SK-N-SH treated with all-trans-retinoic acid at 6 μM for 48 hours (cell line): ENCODE results near the gene FSIP1.

Experiments used
- ATAC-seq: fragments of 200-7000 bp; cut with Tn5 transposase; 3 replicates; pipeline ENCODE4 v1.9.1; 2020; ENCODE audit warnings: mild to moderate bottlenecking, moderate library complexity
- ARNTL ChIP-seq: fragments of 450-650 bp; formaldehyde crosslinking; IDR thresholded peaks from 2 replicates; pipeline ENCODE4 v1.5.0; 2020; ENCODE audit warnings: low read depth, mild to moderate bottlenecking, moderate library complexity, borderline replicate concordance
- BACH2 ChIP-seq: fragments of 250-450 bp; sonication (Bioruptor Pico); IDR thresholded peaks from 2 replicates; pipeline ENCODE4 v1.9.0; 2021; ENCODE audit warnings: mild to moderate bottlenecking, borderline replicate concordance
- CSDC2 ChIP-seq: fragments of 250-450 bp; sonication (Bioruptor Pico); IDR thresholded peaks from 2 replicates; pipeline ENCODE4 v1.5.0; 2020; ENCODE audit warnings: mild to moderate bottlenecking, moderate library complexity
- CSRNP3 ChIP-seq: fragments of 250-450 bp; sonication (Bioruptor Pico); IDR thresholded peaks from 2 replicates; pipeline ENCODE4 v1.5.1; 2021; ENCODE audit warnings: mild to moderate bottlenecking, moderate library complexity
- ESRRG ChIP-seq: fragments of 250-450 bp; sonication (Bioruptor Pico); IDR thresholded peaks from 2 replicates; pipeline ENCODE4 v1.6.1; 2021; ENCODE audit warnings: mild to moderate bottlenecking
- GLIS3 ChIP-seq: fragments of 250-450 bp; sonication (Bioruptor Pico); IDR thresholded peaks from 2 replicates; pipeline ENCODE4 v1.5.0; 2020; ENCODE audit warnings: mild to moderate bottlenecking, moderate library complexity
- OSR1 ChIP-seq: fragments of 250-450 bp; sonication (Bioruptor Pico); IDR thresholded peaks from 2 replicates; pipeline ENCODE4 v1.8.0; 2022; ENCODE audit warnings: moderate library complexity, mild to moderate bottlenecking, inconsistent platforms
- PPARA ChIP-seq: fragments of 250-450 bp; sonication (Bioruptor Pico); IDR thresholded peaks from 2 replicates; pipeline ENCODE4 v1.5.0; 2020; ENCODE audit warnings: mild to moderate bottlenecking, borderline replicate concordance
- RARB ChIP-seq: fragments of 250-450 bp; sonication (Bioruptor Pico); IDR thresholded peaks from 2 replicates; pipeline ENCODE4 v1.8.0; 2021; ENCODE audit warnings: mild to moderate bottlenecking, moderate library complexity
- SNAI2 ChIP-seq: fragments of 250-450 bp; sonication (Bioruptor Pico); IDR thresholded peaks from 2 replicates; pipeline ENCODE4 v1.5.0; 2020; ENCODE audit warnings: mild to moderate bottlenecking, moderate library complexity
- TCF4 ChIP-seq: fragments of 250-450 bp; sonication (Bioruptor Pico); IDR thresholded peaks from 2 replicates; pipeline ENCODE4 v1.8.0; 2021; ENCODE audit warnings: mild to moderate bottlenecking, moderate library complexity, borderline replicate concordance
- TOX ChIP-seq: fragments of 250-450 bp; sonication (Bioruptor Pico); IDR thresholded peaks from 2 replicates; pipeline ENCODE4 v1.8.0; 2021; ENCODE audit warnings: mild to moderate bottlenecking, moderate library complexity, borderline replicate concordance
- ZFP3 ChIP-seq: fragments of 250-450 bp; sonication (Bioruptor Pico); IDR thresholded peaks from 2 replicates; pipeline ENCODE4 v1.5.0; 2020; ENCODE audit warnings: mild to moderate bottlenecking, moderate library complexity
- ZFP30 ChIP-seq: fragments of 450-650 bp; formaldehyde crosslinking; IDR thresholded peaks from 2 replicates; pipeline ENCODE4 v1.5.0; 2022; ENCODE audit warnings: mild to moderate bottlenecking, moderate library complexity
- ZNF70 ChIP-seq: fragments of 450-650 bp; formaldehyde crosslinking; IDR thresholded peaks from 2 replicates; pipeline ENCODE4 v1.5.0; 2020; ENCODE audit warnings: mild to moderate bottlenecking, moderate library complexity
- ZNF8 ChIP-seq: fragments of 450-650 bp; formaldehyde crosslinking; IDR thresholded peaks from 2 replicates; pipeline ENCODE4 v1.5.0; 2020; ENCODE audit warnings: mild to moderate bottlenecking, moderate library complexity
- TF ChIP-seq, protein P1 (sequence below): fragments of 250-450 bp; sonication (Bioruptor Pico); IDR thresholded peaks from 2 replicates; pipeline ENCODE4 v1.8.0; 2021; ENCODE audit warnings: low read depth, mild to moderate bottlenecking, moderate library complexity, borderline replicate concordance
- TF ChIP-seq, protein P2 (sequence below): fragments of 250-450 bp; sonication (Bioruptor Pico); IDR thresholded peaks from 2 replicates; pipeline ENCODE4 v1.8.0; 2020; ENCODE audit warnings: mild to moderate bottlenecking, moderate library complexity, borderline replicate concordance
- TF ChIP-seq, protein P3 (sequence below): fragments of 250-450 bp; sonication (Bioruptor Pico); IDR thresholded peaks from 2 replicates; pipeline ENCODE4 v1.5.1; 2020; ENCODE audit warnings: low read depth, mild to moderate bottlenecking, moderate library complexity

The FSIP1 gene

GRCh38 chr15:39781147-39781966 is 1.3 kb downstream of the FSIP1 start:
- ATAC-seq = no peak
- TF ChIP-seq, protein P1, sequence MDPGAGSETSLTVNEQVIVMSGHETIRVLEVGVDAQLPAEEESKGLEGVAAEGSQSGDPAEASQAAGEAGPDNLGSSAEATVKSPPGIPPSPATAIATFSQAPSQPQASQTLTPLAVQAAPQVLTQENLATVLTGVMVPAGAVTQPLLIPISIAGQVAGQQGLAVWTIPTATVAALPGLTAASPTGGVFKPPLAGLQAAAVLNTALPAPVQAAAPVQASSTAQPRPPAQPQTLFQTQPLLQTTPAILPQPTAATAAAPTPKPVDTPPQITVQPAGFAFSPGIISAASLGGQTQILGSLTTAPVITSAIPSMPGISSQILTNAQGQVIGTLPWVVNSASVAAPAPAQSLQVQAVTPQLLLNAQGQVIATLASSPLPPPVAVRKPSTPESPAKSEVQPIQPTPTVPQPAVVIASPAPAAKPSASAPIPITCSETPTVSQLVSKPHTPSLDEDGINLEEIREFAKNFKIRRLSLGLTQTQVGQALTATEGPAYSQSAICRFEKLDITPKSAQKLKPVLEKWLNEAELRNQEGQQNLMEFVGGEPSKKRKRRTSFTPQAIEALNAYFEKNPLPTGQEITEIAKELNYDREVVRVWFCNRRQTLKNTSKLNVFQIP (CRISPR knock-in tag) = no peak
- no peak for TF ChIP-seq OSR1 (CRISPR knock-in tag)
- TF ChIP-seq PPARA (CRISPR knock-in tag) = no peak
- TF ChIP-seq CSDC2 (CRISPR knock-in tag) = no peak
- no peak for TF ChIP-seq CSRNP3 (CRISPR knock-in tag)
- TF ChIP-seq, all 23 proteins: peak for 0

DNA sequence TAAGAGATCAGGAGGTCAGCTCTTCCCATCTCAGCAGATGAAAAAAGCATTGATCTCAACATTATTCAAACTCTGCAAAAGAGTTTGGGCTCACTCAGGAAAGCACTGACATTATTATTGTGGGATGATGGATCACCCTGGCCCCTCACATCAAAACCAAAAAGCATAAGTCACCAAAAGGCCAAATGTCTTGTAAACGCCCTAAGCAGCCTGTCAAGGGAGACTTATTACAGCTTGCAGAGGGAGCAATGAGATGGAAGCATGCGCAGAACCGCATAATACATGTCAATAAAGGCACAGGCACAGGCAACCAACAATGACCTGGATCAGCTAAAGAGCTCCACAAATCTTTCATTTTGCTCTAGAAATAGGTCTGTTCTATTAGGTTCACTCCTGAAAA is 4.6 kb downstream of the FSIP1 start:
- TF ChIP-seq PPARA (CRISPR knock-in tag) (no peak), CSRNP3 (CRISPR knock-in tag) (no peak), ZFP3 (CRISPR knock-in tag) (no peak), ZNF8 (CRISPR knock-in tag) (no peak), BACH2 (no peak), OSR1 (CRISPR knock-in tag) (no peak), SNAI2 (no peak), ARNTL (CRISPR knock-in tag) (no peak), ESRRG (CRISPR knock-in tag) (no peak), GLIS3 (CRISPR knock-in tag) (no peak), RARB (no peak), CSDC2 (CRISPR knock-in tag) (no peak), ZNF70 (no peak), ZFP30 (no peak), TCF4 (CRISPR knock-in tag) (no peak), TOX (CRISPR knock-in tag) (no peak)
- TF ChIP-seq, protein P1 (CRISPR knock-in tag) = no peak
- TF ChIP-seq, protein P2, sequence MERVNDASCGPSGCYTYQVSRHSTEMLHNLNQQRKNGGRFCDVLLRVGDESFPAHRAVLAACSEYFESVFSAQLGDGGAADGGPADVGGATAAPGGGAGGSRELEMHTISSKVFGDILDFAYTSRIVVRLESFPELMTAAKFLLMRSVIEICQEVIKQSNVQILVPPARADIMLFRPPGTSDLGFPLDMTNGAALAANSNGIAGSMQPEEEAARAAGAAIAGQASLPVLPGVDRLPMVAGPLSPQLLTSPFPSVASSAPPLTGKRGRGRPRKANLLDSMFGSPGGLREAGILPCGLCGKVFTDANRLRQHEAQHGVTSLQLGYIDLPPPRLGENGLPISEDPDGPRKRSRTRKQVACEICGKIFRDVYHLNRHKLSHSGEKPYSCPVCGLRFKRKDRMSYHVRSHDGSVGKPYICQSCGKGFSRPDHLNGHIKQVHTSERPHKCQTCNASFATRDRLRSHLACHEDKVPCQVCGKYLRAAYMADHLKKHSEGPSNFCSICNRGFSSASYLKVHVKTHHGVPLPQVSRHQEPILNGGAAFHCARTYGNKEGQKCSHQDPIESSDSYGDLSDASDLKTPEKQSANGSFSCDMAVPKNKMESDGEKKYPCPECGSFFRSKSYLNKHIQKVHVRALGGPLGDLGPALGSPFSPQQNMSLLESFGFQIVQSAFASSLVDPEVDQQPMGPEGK (CRISPR knock-in tag) = no peak
- TF ChIP-seq, protein P3, sequence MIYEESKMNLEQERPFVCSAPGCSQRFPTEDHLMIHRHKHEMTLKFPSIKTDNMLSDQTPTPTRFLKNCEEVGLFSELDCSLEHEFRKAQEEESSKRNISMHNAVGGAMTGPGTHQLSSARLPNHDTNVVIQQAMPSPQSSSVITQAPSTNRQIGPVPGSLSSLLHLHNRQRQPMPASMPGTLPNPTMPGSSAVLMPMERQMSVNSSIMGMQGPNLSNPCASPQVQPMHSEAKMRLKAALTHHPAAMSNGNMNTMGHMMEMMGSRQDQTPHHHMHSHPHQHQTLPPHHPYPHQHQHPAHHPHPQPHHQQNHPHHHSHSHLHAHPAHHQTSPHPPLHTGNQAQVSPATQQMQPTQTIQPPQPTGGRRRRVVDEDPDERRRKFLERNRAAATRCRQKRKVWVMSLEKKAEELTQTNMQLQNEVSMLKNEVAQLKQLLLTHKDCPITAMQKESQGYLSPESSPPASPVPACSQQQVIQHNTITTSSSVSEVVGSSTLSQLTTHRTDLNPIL (CRISPR knock-in tag) = no peak
- ATAC-seq = no peak

DNA sequence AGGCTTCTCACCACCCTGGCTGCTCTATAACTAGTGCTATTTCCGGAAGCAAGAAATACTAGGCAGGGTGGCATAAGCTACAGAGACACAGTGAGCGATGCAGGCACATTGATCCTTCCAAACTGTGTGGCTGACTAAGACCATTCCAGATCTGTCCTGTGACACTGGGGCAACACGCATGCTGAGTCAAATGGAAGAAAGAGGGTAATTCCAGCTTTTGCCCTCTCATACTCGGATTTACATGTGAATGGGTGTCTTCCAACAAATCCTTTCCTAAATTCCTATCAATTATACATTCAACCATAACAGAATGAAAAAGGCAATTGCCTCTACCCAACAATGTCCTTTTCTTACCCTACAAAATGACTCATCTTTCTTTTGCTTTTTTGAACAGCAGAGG is 5.1 kb downstream of the FSIP1 start:
- no peak for TF ChIP-seq CSRNP3 (CRISPR knock-in tag)
- no peak for ATAC-seq
